Measurements from ENCODE around the gene FRMPD1.

DNA sequence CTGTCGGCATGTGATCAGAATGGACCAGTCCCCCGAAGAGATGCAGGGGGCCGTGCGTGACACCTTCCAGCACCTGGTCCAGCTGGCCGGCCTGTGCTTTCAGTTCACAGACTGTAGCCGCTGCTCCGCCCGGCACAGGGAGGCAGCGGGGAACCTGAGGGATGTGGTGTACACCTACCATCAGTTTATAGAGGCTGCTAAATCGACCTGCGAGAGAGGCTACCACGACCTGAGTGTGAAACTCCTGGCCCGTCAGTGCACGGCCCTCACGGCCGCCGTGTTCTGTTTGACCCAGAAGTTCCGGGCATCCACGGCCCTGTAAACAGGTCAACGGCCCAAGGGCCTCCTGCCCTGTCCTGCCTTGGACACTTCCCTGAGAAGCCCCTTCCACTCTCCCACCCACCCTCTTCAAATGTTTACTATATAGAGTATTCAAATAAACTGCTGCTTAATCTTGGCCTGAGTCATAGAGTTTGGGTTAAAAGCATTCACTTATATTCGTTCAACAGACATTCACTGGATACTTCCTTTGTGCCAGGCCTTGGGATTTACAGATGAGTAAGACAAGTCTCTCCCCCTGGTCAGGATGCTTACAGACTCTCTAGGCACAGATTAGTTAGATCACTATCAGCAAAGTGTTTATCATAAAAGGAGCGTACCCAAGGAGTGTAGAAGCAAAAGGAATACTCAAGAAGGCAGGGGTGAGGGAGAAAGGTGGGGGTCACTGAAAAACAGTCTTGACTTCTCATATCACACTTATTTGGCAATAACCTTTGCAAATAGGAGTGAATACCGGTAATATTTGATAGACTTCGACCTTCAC lies 95.9 kb downstream of the FRMPD1 start:
- TF ChIP-seq, protein P1, sequence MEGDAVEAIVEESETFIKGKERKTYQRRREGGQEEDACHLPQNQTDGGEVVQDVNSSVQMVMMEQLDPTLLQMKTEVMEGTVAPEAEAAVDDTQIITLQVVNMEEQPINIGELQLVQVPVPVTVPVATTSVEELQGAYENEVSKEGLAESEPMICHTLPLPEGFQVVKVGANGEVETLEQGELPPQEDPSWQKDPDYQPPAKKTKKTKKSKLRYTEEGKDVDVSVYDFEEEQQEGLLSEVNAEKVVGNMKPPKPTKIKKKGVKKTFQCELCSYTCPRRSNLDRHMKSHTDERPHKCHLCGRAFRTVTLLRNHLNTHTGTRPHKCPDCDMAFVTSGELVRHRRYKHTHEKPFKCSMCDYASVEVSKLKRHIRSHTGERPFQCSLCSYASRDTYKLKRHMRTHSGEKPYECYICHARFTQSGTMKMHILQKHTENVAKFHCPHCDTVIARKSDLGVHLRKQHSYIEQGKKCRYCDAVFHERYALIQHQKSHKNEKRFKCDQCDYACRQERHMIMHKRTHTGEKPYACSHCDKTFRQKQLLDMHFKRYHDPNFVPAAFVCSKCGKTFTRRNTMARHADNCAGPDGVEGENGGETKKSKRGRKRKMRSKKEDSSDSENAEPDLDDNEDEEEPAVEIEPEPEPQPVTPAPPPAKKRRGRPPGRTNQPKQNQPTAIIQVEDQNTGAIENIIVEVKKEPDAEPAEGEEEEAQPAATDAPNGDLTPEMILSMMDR (conservative IDR thresholded peaks at IDR 0.05 in 1 of 2, IDR thresholded peaks at IDR 0.05 in 1 of 2; ENCODE audit: low read depth in 1 of 2, low read length in 2 of 2): no peak
- TF ChIP-seq EZH2 (IDR thresholded peaks at IDR 0.05; ENCODE audit: low read length, missing control alignments): no peak

Measured in fibroblast of lung (primary cell).